K562 (cell line): ENCODE measurements around the gene TNNT1. TPM values are rescaled to one million over a fixed set of nuclear protein-coding genes. Genes with fewer than 3 reads are reported as not detected.

Experiments used
- ATAC-seq: fragments of 200-7000 bp; cut with Tn5 transposase; 3 replicates; pipeline ENCODE4 v1.9.1; 2020; ENCODE audit warnings: moderate library complexity
- BruUV-seq: library from RNA; stranded (reverse); fragments of 400-500 nt; replicated peaks from 2 replicates; lab custom pipeline; 2021; lab: Mats Ljungman, UMichigan
- CTCF ChIA-PET: fragments of 300-600 bp; formaldehyde crosslinking; extraction: SDS; loops from one replicate; lab custom pipeline; 2021; ENCODE audit warnings: low intra/inter-chr PET ratio; lab: Yijun Ruan, JAX
- POLR2A ChIA-PET: fragments of 300-600, 350-650 bp; sonication (Branson Sonifier 250); formaldehyde crosslinking; extraction: SDS; loops from one replicate; lab custom pipeline; 2021; ENCODE audit warnings: antibody characterized with exemption, inconsistent platforms; lab: Yijun Ruan, JAX
- DNase-seq, 4 experiments: peaks; one replicate each; pipeline versions ENCODE4 v3.0.0 to v3.0.0-alpha.2; 2011 to 2018; ENCODE audit warnings: low spot score in 3 of 4, mixed read lengths in 3 of 4; ENCODE audit errors: extremely low read depth in 1 of 4
- FAIRE-seq: peaks from 2 replicates; lab custom pipeline; 2011; peaks lifted over from hg19 to GRCh38; lab: Jason Lieb, UNC
- H2AFZ ChIP-seq: 2 replicates; pipeline ENCODE4 v1.6.0; 2011; ENCODE audit warnings: low read depth, low read length, control low read depth, inconsistent platforms
- H3K27ac ChIP-seq: fragments of 200-600 bp; 3 replicates; pipeline ENCODE4 v1.8.0; 2011; ENCODE audit warnings: low read depth, mild to moderate bottlenecking, control low read depth, inconsistent platforms, low read length, moderate library complexity, mixed read lengths; ENCODE audit errors: extremely low read depth
- H3K27me3 ChIP-seq, 2 experiments: fragments of 300-600 bp in 1 of 2; 2 replicates in 1 of 2; 3 replicates in 1 of 2; pipeline versions ENCODE4 v1.6.0 to v1.8.0; 2011; ENCODE audit warnings: inconsistent platforms in 2 of 2, low read length in 2 of 2, mild to moderate bottlenecking in 1 of 2, mixed read lengths in 1 of 2, moderate library complexity in 1 of 2; ENCODE audit not compliant: control insufficient read depth in 2 of 2, insufficient read depth in 2 of 2
- H3K36me3 ChIP-seq: fragments of 300-600 bp; 3 replicates; pipeline ENCODE4 v1.8.0; 2011; ENCODE audit warnings: mild to moderate bottlenecking, low read length, inconsistent platforms; ENCODE audit not compliant: control insufficient read depth, insufficient read depth
- H3K4me1 ChIP-seq, 2 experiments: fragments of 200-600 bp in 1 of 2; replicated peaks in 1 of 2; 2 replicates in 1 of 2; 3 replicates in 1 of 2; pipeline versions ENCODE4 v1.5.1 to v1.8.0; 2011; ENCODE audit warnings: inconsistent platforms in 2 of 2, low read length in 2 of 2, mild to moderate bottlenecking in 1 of 2, mixed read lengths in 1 of 2, moderate library complexity in 1 of 2; ENCODE audit not compliant: control insufficient read depth in 2 of 2, insufficient read depth in 2 of 2
- H3K4me2 ChIP-seq: 2 replicates; pipeline ENCODE4 v1.6.1; 2011; ENCODE audit warnings: low read length, control low read depth, inconsistent platforms, mixed read lengths; ENCODE audit not compliant: insufficient read depth
- H3K4me3 ChIP-seq: fragments of 200-600 bp; sonication (generic), shearing (Covaris generic); 2 replicates; pipeline ENCODE4 v1.5.1; 2016; ENCODE audit warnings: control low read depth, inconsistent platforms
- H3K79me2 ChIP-seq: fragments of 200-600 bp; 3 replicates; pipeline ENCODE4 v1.8.0; 2011; ENCODE audit warnings: low read length, inconsistent platforms; ENCODE audit not compliant: control insufficient read depth, insufficient read depth
- H3K9ac ChIP-seq, 2 experiments: 2 replicates each; pipeline versions ENCODE4 v1.6.0 to v1.6.1; 2011; ENCODE audit warnings: low read depth in 2 of 2, low read length in 2 of 2, control low read depth in 1 of 2, inconsistent platforms in 1 of 2, mild to moderate bottlenecking in 1 of 2, mixed read lengths in 1 of 2; ENCODE audit not compliant: insufficient read depth in 1 of 2
- H3K9me1 ChIP-seq: one replicate; pipeline ENCODE4 v1.6.0; 2011; ENCODE audit warnings: inconsistent platforms, mild to moderate bottlenecking, low read length, moderate library complexity; ENCODE audit not compliant: control insufficient read depth, insufficient read depth
- H3K9me3 ChIP-seq: replicated peaks from 2 replicates; pipeline ENCODE4 v1.5.1; 2011; ENCODE audit warnings: low read depth, low read length, inconsistent platforms; ENCODE audit not compliant: control insufficient read depth, insufficient read depth
- H4K20me1 ChIP-seq: replicated peaks from 2 replicates; pipeline ENCODE4 v1.6.1; 2011; ENCODE audit warnings: low read length, inconsistent platforms, mixed read lengths; ENCODE audit not compliant: control insufficient read depth, insufficient read depth
- ARID3B ChIP-seq: fragments of 250-450 bp; sonication (Bioruptor Pico); IDR thresholded peaks from 2 replicates; pipeline ENCODE4 v1.4.0; 2020; ENCODE audit warnings: borderline replicate concordance
- CGGBP1 ChIP-seq: fragments of 250-450 bp; sonication (Bioruptor Pico); IDR thresholded peaks from 2 replicates; pipeline ENCODE4 v1.9.0; 2021; ENCODE audit warnings: mild to moderate bottlenecking
- JUND ChIP-seq, 2 experiments: IDR thresholded peaks; 2 replicates in 1 of 2; 3 replicates in 1 of 2; pipeline ENCODE4 v1.6.1; 2011; ENCODE audit warnings: borderline replicate concordance in 2 of 2, low read depth in 2 of 2, low read length in 2 of 2, improper control_type of control experiment in 1 of 2, missing biosample characterization in 1 of 2, missing genetic modification characterization in 1 of 2, missing genetic modification reagents in 1 of 2
- KLF6 ChIP-seq: fragments of 250-450 bp; sonication (Bioruptor Pico); IDR thresholded peaks from 2 replicates; pipeline ENCODE4 v1.4.0; 2020; ENCODE audit warnings: mild to moderate bottlenecking, moderate library complexity, borderline replicate concordance
- MAFF ChIP-seq: IDR thresholded peaks from 2 replicates; pipeline ENCODE4 v1.6.1; 2012; ENCODE audit warnings: low read length, improper control_type of control experiment
- POLR2B ChIP-seq: fragments of 450-650 bp; IDR thresholded peaks from 2 replicates; pipeline ENCODE4 v1.6.1; 2018; ENCODE audit warnings: low read depth; ENCODE audit not compliant: partially characterized antibody
- POU5F1 ChIP-seq: fragments of 150-350 bp; IDR thresholded peaks from 2 replicates; pipeline ENCODE4 v1.6.1; 2014; ENCODE audit warnings: borderline replicate concordance, low read length, low read depth, mild to moderate bottlenecking; ENCODE audit not compliant: partially characterized antibody
- RNF2 ChIP-seq: sonication (generic); IDR thresholded peaks from 2 replicates; pipeline ENCODE4 v1.6.1; 2016
- TEAD1 ChIP-seq, 2 experiments: fragments of 450-650 bp in 1 of 2; sonication (generic) in 1 of 2; formaldehyde crosslinking; IDR thresholded peaks; 2 replicates each; pipeline versions ENCODE4 v1.4.0 to v1.8.0; 2020 to 2022; ENCODE audit warnings: mild to moderate bottlenecking in 2 of 2, missing genetic modification reagents in 1 of 2
- XRCC3 ChIP-seq: fragments of 450-650 bp; IDR thresholded peaks from 2 replicates; pipeline ENCODE4 v1.6.1; 2017; ENCODE audit warnings: mild to moderate bottlenecking, moderate library complexity
- ZNF23 ChIP-seq: fragments of 250-450 bp; sonication (Bioruptor Pico); IDR thresholded peaks from 2 replicates; pipeline ENCODE4 v1.4.0; 2020; ENCODE audit warnings: mild to moderate bottlenecking
- WGBS: fragments of 100-300 bp; shearing (Covaris generic); methylation state at CpG from one replicate; pipeline ENCODE4 v1.1.6; 2016; ENCODE audit warnings: low coverage, mixed read lengths; ENCODE audit not compliant: insufficient coverage; ENCODE audit errors: missing lambda C conversion rate; 5-methylcytosine and 5-hydroxymethylcytosine counted together
- in situ Hi-C: fragments of 300-500 bp; cut with MboI; formaldehyde crosslinking; loops from 4 replicates; pipeline ENCODE4 v1.15.0; 2018; ENCODE audit warnings: inconsistent platforms, mixed read lengths
- intact Hi-C: fragments of 100-400 bp; cut with micrococcal nuclease; formaldehyde crosslinking; loops from 2 replicates; pipeline ENCODE4 v1.14.2; 2022
- polyA plus RNA-seq, 8 experiments: library from polyadenylated mRNA; depleted of rRNA in 4 of 8; stranded (reverse) in 5 of 8; unstranded in 3 of 8; fragments of >200 nt; fragmentation: Nextera tagmentation in 2 of 8; fragmentation: Illumina TruSeq in 1 of 8; extraction: Ambion mirVana in 2 of 8; extraction: Trizol in 1 of 8; gene quantifications; 2 replicates each; pipeline versions ENCODE4 v1.2.1 to v1.2.3, GENCODE V29; 2011 to 2014; ENCODE audit warnings: inconsistent platforms in 1 of 8, missing spikeins in 1 of 8
- total RNA-seq, 7 experiments: library from RNA; depleted of rRNA in 6 of 7; stranded (reverse); fragments of >200 nt in 6 of 7; fragmentation: Illumina TruSeq in 2 of 7; extraction: Trizol in 2 of 7; gene quantifications; 2 replicates each; pipeline versions ENCODE4 v1.2.1 to v1.2.3, GENCODE V29; 2011 to 2021; ENCODE audit warnings: low replicate concordance in 1 of 7

The TNNT1 gene
- total and polyA plus RNA-seq, 9 of the 15 experiments (the other 6 are each of a cell fraction or from before 2014, with no cell fraction given): 31.8 to 390 (median 227) TPM

DNA sequence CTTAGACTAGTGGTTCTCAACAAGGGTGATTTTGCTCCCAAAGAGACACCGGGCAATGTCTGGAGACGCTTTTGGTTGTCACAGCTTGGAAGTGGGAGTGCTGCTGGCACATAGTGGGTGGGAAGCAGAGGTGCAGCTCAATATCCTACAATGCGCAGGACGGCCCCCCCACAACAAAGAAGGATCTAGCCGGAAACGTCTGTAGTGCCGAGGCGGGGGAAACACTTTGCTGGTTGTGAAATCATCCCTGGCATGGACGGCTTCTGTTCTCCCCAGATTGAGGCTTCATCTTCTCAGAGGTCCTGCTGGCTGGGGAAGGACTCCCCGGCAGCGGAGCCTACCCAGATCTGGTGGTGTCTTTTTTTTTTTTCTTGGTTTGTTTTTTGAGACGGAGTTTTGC is 44.5 kb upstream of the TNNT1 start:
- FAIRE-seq: no peak
- in situ Hi-C loops: no loop called here
- POLR2A ChIA-PET: interaction anchor here (0.7 to 1.8 kb wide), 2 partner anchors 18 to 23 kb away, joined by 5 to 6 read pairs; no protein-coding TSS in a partner anchor

More for the DNA sequence above, 44.5 kb upstream of the TNNT1 start:
- Histone ChIP-seq H3K4me3 (no peak overlapping the region), H3K27ac (no peak overlapping the region), H3K4me1 (peaks cover 0 to 12% of the 10 kb centered on the region in 2 experiments; a peak in 1 of 5 replicates), H3K4me2 (no peak overlapping the region), H3K9me3 (no peaks in the 10 kb centered on the region), H3K79me2 (no peaks in the 10 kb centered on the region), H3K36me3 (peaks cover 45% of the 10 kb centered on the region), H3K27me3 (no peaks in the 10 kb centered on the region), H3K9me1 (no peaks in the 10 kb centered on the region), H3K9ac (no peak overlapping the region), H4K20me1 (no peaks in the 10 kb centered on the region), H2AFZ (no peak overlapping the region)
- CTCF ChIA-PET: no interaction called here
- intact Hi-C loops: no loop called here
- BruUV-seq: no TSS peak
- ATAC-seq: no peak
- WGBS: 79% methylated on average over 10 of the region's 12 CpGs
- DNase-seq: no peak
- TF ChIP-seq RNF2 (no peak), KLF6 (no peak), TEAD1 (CRISPR knock-in tag; IDR thresholded peaks at IDR 0.05) (no peak), POLR2B (no peak), ARID3B (CRISPR knock-in tag) (no peak), POU5F1 (no peak), ZNF23 (CRISPR knock-in tag) (no peak), XRCC3 (no peak), MAFF (no peak), CGGBP1 (CRISPR knock-in tag) (no peak), JUND (IDR thresholded peaks at IDR 0.05; ENCODE audit: borderline replicate concordance, low read depth, low read length) (no peak), JUND (tag; IDR thresholded peaks at IDR 0.05; ENCODE audit: borderline replicate concordance, low read depth, low read length) (no peak)
